Testis (tissue), 2 donors: ENCODE results near the gene TEX22.

Source experiments
- CTCF ChIP-seq, 3 experiments: fragments of 450-650 bp in 2 of 3; fragments of 200-600 bp in 1 of 3; sonication (generic) in 1 of 3; IDR thresholded peaks; one replicate each; pipeline ENCODE4 v1.5.1; 2016 to 2019; ENCODE audit warnings: antibody characterized with exemption in 3 of 3, mild to moderate bottlenecking in 2 of 3, moderate library complexity in 1 of 3
- POLR2A ChIP-seq: fragments of 450-650 bp; IDR thresholded peaks from one replicate; pipeline ENCODE4 v1.6.1; 2017; ENCODE audit warnings: antibody characterized with exemption, mild to moderate bottlenecking, moderate library complexity

- no peak for TF ChIP-seq CTCF (IDR thresholded peaks at IDR 0.05)
- no peak for TF ChIP-seq POLR2A
Observed at GRCh38 chr14:105458571-105458970, 60.2 kb downstream of the TEX22 start.
